ENCODE data around the gene THBD.

- peak in 5 of 6 experiments; percentile 47 to 87 (median 63) for TF ChIP-seq CTCF (IDR thresholded peaks at IDR 0.05)
- TF ChIP-seq POLR2A (IDR thresholded peaks at IDR 0.05), result peak in 1 of 4 donors; percentile 36
Observed at GRCh38 chr20:23048283-23049200, 930 bp downstream of the THBD start.
